CD4-positive, alpha-beta T cell treated with Interleukin-4 for 4 hours (primary cell): ENCODE data around the gene SACS.
"Not testable (repeated sequence)": the region's sequence is repeated elsewhere in the genome, so short reads cannot be mapped to it uniquely, and the experiment has no call there.

Experiments
- DNase-seq: peaks from one replicate; pipeline ENCODE4 v3.0.0-alpha.2; 2020

Gene SACS

DNA sequence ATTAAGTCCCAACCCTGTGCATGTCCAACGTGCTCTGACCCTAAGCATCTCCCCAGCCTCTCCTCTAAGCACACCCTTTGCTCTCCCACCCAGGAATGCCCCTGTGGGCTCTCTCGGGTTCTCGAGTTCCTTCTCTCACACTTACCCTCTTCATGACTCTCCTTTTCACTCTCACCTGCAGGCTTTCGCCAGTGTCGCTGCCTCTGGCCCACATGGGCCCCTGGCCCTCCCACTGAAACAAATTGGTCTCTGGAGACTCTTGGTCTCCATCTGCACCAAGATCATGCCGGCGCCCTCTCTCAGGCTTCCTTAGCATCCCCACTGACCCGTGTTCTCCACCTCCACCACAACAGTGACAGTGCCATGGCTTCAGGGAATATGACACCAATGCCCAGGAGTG is 19.6 kb upstream of the SACS start:
- no peak for DNase-seq

- DNase-seq: no peak
Measured at GRCh38 chr13:23450340-23451046, 17.0 kb upstream of the SACS start.

DNA sequence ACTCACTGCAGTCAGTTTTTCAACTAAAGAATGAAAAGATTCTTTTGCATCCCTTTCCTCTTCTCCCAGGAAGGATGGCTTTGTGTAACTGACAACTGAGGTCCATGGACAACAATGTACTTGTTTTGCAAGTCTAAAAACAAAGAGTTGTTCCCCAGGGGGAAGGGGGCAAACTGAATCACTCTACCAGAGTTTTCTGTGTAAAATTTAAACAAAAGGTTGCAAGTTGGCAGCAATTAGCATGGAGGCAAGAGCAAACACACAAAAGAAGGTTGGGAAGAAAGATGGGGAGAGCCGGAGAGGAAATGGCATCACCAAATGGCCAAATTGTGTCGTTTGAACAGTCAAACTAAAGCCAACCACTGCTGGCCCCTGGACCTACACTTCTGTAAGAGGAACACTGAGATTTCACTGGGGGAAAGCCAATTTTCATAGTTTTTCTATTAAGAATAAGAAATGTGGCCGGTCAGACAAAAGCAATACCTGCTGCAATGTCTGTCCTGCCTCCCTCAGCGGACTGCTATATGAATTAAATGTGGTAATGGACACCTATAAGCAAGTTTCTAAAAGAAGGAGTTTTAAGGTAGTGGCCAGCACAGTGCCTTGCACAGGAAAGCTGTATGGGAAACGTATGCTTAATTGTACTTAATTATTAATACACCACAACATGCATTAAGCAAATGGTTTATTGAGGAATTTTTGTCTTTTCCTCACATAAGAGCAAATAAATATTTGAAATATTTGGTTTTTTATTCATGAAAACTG is 16.1 kb upstream of the SACS start:
- DNase-seq: no peak

- no peak for DNase-seq
Measured at GRCh38 chr13:23447927-23448326, 14.4 kb upstream of the SACS start.

GRCh38 chr13:23445794-23446193 is 12.3 kb upstream of the SACS start:
- no peak for DNase-seq

- no peak for DNase-seq
Measured at GRCh38 chr13:23443878-23444277, 10.4 kb upstream of the SACS start.

- no peak for DNase-seq
Measured at GRCh38 chr13:23443110-23443509, 9.6 kb upstream of the SACS start.

DNA sequence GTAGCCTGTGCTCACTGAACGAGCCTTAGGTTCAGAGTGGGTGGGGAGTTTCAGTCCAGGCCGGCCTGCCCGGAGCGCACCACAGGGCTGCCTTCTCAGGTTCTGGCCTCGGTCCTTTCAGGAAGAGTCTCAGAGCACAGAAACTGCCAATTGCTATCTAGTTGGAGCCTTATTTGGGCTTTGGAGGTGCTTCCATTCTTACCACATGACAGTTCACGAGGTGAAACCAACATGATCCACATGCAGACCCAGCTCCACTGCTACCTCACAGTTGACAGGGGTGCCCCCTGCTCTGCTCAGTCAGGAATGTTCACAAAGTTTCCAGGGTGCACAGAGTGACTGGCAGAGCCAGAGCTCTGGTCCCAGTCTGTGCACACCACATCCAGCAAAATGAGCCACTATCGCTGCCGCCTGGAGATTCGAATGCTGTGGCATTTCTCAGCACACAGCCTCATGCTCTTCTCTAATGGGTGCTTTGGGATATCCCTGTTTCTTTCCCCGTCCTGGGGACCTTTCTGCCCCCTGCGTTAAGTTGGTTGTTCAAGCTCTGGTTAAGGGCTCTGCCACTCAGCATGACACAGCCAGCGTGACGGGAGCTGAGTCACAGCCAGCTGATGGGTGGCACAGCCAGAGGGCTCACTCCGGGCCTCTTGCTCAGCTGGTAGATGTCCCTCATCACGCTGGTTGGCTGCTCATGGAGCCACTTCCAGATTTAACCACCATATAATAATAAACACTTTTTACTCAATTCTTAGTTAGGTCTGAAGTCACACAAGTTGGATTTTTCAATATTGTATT is 7.5 kb upstream of the SACS start:
- no peak for DNase-seq

DNA sequence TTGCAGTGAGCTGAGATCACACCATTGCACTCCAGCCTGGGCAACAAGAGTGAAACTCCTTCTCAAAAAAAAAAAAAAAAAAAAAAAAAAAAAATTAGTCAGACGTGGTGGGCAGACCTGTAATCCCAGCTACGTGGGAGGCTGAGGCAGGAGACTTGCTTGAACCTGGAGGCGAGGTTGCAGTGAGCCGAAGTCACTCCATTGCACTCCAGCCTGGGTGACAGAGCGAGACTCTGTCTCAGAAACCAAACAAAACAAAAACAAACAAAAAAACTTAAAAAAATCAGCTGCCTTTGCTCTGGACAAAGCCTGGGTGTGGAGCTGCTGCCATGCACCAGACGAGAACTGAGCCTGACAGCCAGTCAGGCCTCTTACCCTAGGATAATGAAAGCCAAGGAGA is 6.8 kb upstream of the SACS start:
- not testable (repeated sequence) for DNase-seq

GRCh38 chr13:23437916-23438315 is 4.4 kb upstream of the SACS start:
- DNase-seq: no peak

GRCh38 chr13:23436680-23437079 is 3.2 kb upstream of the SACS start:
- DNase-seq: no peak

- DNase-seq: no peak
Measured at GRCh38 chr13:23434491-23434890, 989 bp upstream of the SACS start.

GRCh38 chr13:23432626-23433025 is 876 bp downstream of the SACS start:
- no peak for DNase-seq

DNA sequence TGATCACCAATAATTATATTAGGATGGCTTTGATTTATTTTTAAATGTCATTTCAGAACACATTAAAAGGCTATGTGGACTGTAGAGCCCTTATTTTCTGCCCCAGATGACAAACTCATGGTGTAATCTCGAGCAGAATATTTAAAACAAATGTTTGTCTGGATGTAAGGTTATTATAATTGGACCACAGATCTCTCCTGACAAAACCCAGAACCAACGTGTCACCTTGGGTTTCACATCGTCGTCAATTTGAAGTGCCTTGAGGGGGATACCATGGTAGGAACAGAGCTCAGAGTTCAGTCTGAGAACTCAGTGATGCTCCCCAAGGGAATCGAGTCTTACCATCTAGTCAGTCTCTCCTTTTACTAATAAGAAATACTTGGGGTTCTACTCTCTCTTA is 2.8 kb downstream of the SACS start:
- no peak for DNase-seq

DNA sequence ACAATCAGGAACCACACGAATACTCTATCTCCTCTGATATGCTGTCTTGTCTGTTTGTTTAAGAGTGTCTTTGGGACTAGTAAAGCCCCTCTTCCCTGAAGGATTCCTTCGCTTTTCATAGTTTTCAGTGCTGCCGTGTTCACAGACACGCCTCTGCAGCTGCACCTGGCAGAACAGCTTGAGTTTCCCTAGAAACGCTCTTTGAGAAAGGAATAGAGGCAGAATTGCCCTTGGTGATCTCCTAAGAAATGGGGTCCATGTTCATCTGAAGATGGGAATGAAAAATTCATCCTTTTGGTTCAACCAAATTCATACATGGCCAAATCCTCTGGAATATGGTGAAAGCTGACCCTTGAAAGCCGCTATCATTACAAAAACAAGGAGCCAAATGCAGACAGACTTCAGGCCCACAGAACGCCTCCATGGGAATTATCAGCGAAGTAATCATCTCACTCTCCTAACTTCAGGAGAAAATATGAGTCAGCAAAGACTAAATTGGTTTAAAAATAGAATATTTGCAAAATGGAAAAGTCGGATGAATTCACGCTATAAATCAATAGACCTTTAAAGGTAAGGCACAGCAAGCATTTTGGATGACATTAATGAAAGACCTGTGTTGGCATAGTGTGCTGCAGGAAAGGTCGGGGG is 5.5 kb downstream of the SACS start:
- no peak for DNase-seq

DNA sequence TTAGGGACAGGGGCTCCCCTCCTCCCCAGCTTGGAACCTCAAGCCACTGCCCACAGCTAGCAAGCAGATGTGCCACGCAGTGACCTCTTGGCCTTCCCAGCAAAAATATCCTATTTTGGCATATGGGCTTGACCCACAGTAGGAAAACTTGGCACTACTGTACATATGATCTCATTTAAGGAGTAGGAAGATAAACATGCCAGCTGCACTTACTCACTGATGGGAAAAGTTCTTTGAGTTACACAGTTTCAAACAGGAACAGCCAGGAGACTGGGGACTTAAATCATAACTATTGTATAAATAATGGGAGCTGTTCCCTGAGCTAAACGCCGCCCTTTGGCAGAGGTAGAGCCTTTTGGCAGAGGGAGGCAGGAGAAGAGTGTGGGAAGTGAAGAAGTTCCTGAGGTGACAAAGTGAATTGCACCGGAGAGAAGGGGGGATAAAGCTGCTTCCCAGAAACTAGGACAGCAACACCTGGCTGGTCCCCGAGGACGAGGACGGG is 6.1 kb downstream of the SACS start:
- no peak for DNase-seq

- DNase-seq: no peak
Measured at GRCh38 chr13:23421596-23421995, 11.9 kb downstream of the SACS start.

DNA sequence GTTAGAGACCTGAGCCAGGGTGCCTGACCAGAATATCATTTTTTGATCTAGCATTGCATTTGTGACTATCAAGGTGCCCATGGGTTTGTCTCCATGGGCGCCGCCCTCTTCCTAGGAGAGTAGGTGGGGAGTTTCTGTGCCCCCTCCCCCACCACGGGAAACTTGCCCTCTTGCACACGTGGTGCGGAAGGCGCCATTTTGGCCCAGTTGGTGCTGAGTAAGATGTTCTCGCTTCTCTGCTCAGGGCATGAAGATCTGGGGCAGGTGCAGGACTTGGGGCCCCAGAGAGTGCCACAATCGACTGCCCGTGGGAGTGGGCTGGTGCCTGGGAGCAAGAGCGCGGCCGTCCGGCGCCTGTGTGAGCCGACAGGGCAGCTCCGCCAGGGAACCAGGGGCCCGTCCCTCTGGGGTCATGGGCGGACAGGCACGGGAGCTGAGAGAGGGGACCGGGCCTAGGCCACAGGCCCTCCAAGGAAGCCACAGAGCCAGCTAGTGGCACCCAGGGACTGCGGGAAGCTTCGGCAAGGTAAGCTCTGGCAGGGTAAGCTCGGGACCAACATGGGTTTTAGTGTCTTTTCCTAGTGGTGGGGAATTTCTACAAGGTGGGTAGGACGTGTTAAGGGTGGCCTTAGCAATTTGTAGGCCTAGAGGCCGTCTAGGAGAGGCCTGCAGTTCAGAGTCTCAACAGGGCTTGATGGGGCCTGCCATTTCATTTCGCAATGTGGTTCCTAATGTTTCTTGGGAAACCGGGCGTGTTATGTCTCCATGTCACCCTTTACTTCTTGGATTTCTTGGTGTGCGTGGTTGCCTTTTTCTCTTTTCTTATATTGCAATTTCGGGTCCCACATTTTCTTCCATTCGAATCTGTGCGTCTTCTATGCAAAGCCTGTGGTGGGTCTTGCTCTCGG is 14.5 kb downstream of the SACS start:
- DNase-seq: no peak

GRCh38 chr13:23414682-23415081 is 18.8 kb downstream of the SACS start:
- DNase-seq: no peak

DNA sequence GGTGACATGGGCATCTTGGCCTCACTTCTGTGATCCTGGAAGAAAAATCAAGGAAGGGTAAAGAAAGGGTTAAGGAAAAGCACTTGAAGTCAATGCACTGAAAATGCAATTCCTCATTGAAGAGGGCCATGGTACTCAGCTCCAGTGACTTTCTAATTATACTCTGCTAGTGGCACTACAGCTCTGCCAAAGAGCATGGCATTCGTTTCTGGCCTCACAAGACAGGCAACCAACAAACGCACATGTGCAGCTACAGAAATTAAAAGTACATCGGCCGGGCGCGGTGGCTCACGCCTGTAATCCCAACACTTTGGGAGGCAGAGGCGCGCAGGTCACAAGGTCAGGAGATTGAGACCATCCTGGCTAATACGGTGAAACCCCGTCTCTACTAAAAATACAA is 21.8 kb downstream of the SACS start:
- DNase-seq: no peak

DNA sequence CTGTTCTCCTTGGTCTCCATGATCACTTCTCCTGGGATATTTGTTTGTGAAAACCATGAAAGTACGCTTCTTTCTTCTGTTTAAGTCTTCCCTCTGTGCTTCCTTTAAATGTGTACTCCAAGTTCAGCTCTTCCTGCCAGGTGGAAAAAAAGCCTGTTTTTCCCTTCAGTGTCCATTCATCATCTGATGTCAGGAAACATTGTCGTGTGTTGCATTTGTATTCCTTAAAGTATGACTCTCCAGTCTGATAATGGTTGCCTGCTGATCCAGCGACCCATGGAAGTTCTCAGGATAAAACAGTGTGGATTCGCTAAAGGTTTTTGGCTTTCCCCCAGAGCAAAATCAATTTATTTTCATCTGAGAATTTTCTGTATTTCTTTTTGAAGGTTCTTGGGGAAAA is 22.3 kb downstream of the SACS start:
- DNase-seq: no peak

GRCh38 chr13:23408026-23408425 is 25.5 kb downstream of the SACS start:
- DNase-seq: no peak
